Gastrocnemius medialis (tissue), 4 donors: ENCODE data around the gene SEMG2. TPM values are rescaled to one million over a fixed set of nuclear protein-coding genes. Genes with fewer than 3 reads are reported as not detected.

Experiments
- ATAC-seq, 2 donors: fragments of 150-250 bp; one replicate each; pipeline ENCODE4 v1.9.1; 2016
- DNase-seq, 2 donors: peaks; one replicate each; pipeline ENCODE4 v3.0.0-alpha.2; 2019
- H3K27ac ChIP-seq, 4 donors: fragments of 200-600 bp; sonication (generic); 1 replicate in 1 of 4; 2 replicates in 3 of 4; pipeline ENCODE4 v1.5.1; 2016 to 2018; ENCODE audit warnings: mild to moderate bottlenecking in 2 of 4, moderate library complexity in 1 of 4
- H3K27me3 ChIP-seq, 3 donors: fragments of 200-600 bp; sonication (generic) in 2 of 3; 1 replicate in 1 of 3; 2 replicates in 2 of 3; pipeline versions ENCODE4 v1.5.1 to v1.6.0; 2016 to 2019; ENCODE audit warnings: mild to moderate bottlenecking in 1 of 3, moderate library complexity in 1 of 3
- H3K36me3 ChIP-seq, 2 donors: fragments of 200-600 bp; sonication (generic) in 1 of 2; one replicate each; pipeline ENCODE4 v1.5.1; 2017 to 2018
- H3K4me1 ChIP-seq, 2 donors: fragments of 200-600 bp; sonication (generic) in 1 of 2; one replicate each; pipeline ENCODE4 v1.5.1; 2016 to 2017; ENCODE audit warnings: mild to moderate bottlenecking in 2 of 2
- H3K4me3 ChIP-seq, 4 donors: fragments of 200-600 bp; sonication (generic) in 3 of 4; 1 replicate in 1 of 4; 2 replicates in 3 of 4; pipeline ENCODE4 v1.5.1; 2016 to 2019; ENCODE audit warnings: mild to moderate bottlenecking in 2 of 4
- H3K9me3 ChIP-seq, 3 donors: fragments of 200-600 bp; sonication (generic) in 2 of 3; 1 replicate in 1 of 3; 2 replicates in 2 of 3; pipeline ENCODE4 v1.5.1; 2016 to 2019
- CTCF ChIP-seq, 5 experiments: fragments of 450-650 bp in 3 of 5; fragments of 200-600 bp in 2 of 5; sonication (generic) in 2 of 5; IDR thresholded peaks in 4 of 5; conservative IDR thresholded peaks in 1 of 5; 1 replicate in 4 of 5; 2 replicates in 1 of 5; pipeline ENCODE4 v1.5.1; 2016 to 2019; ENCODE audit warnings: antibody characterized with exemption in 5 of 5, mild to moderate bottlenecking in 3 of 5, moderate library complexity in 3 of 5
- POLR2A ChIP-seq, 2 donors: fragments of 450-650 bp; IDR thresholded peaks; one replicate each; pipeline ENCODE4 v1.6.1; 2017; ENCODE audit warnings: antibody characterized with exemption in 2 of 2, mild to moderate bottlenecking in 2 of 2, moderate library complexity in 2 of 2
- in situ Hi-C, 4 donors: fragments of 200-750 bp; cut with MboI; loops; one replicate each; pipeline versions ENCODE4 v1.15.0 to v1.8.0; 2017; ENCODE audit warnings: low sequenced_read_pairs in 4 of 4
- intact Hi-C: fragments of 100-400 bp; cut with DNase I; formaldehyde crosslinking; loops from one replicate; pipeline ENCODE4 v1.15.1; 2023; ENCODE audit warnings: low total_unique reads
- total RNA-seq, 4 donors: library from RNA; depleted of rRNA; stranded (reverse); fragments of >200 nt; gene quantifications; one replicate each; pipeline versions ENCODE4 v1.1.0 to v1.2.3, GENCODE V29; 2016

Gene SEMG2
- total RNA-seq, 4 donors from 2014 or later: not detected

- Histone ChIP-seq H3K27me3 (no peaks in the 10 kb centered on the region), H3K9me3 (no peaks in the 10 kb centered on the region), H3K4me1 (no peaks in the 10 kb centered on the region), H3K27ac (no peak overlapping the region), H3K4me3 (no peak overlapping the region), H3K36me3 (no peaks in the 10 kb centered on the region)
- DNase-seq (no peak), ATAC-seq (no peak)
- in situ Hi-C loops (no loop called here), intact Hi-C loops (no loop called here)
- no peak for TF ChIP-seq POLR2A (IDR thresholded peaks at IDR 0.05)
- no peak for TF ChIP-seq CTCF (IDR thresholded peaks at IDR 0.05 in 4 of 5, conservative IDR thresholded peaks at IDR 0.05 in 1 of 5)
Measured at GRCh38 chr20:45218636-45219035, 2.5 kb upstream of the SEMG2 start.

- DNase-seq (no peak), ATAC-seq (no peak)
- H3K4me1 ChIP-seq: no peaks in the 10 kb centered on the region
- in situ Hi-C loops: no loop called here
- intact Hi-C loops: no loop called here
- H3K9me3 ChIP-seq: no peaks in the 10 kb centered on the region
- no peaks in the 10 kb centered on the region for H3K36me3 ChIP-seq
- H3K4me3 ChIP-seq: no peak overlapping the region
- H3K27me3 ChIP-seq: peaks cover 0 to 2% (median 0%) of the 10 kb centered on the region in 3 donors
- H3K27ac ChIP-seq: no peak overlapping the region
- TF ChIP-seq CTCF (IDR thresholded peaks at IDR 0.05 in 4 of 5, conservative IDR thresholded peaks at IDR 0.05 in 1 of 5): no peak
- no peak for TF ChIP-seq POLR2A (IDR thresholded peaks at IDR 0.05)
Measured at GRCh38 chr20:45223136-45223535, 2.0 kb downstream of the SEMG2 start.

GRCh38 chr20:45226287-45226686 lies 5.1 kb downstream of the SEMG2 start:
- intact Hi-C loops: no loop called here
- no peak for DNase-seq
- Histone ChIP-seq H3K9me3 (no peaks in the 10 kb centered on the region), H3K27me3 (peaks cover 0 to 5% (median 0%) of the 10 kb centered on the region in 3 donors), H3K36me3 (no peaks in the 10 kb centered on the region), H3K27ac (no peak overlapping the region), H3K4me3 (no peak overlapping the region), H3K4me1 (no peaks in the 10 kb centered on the region)
- no peak for TF ChIP-seq POLR2A (IDR thresholded peaks at IDR 0.05)
- TF ChIP-seq CTCF (IDR thresholded peaks at IDR 0.05 in 4 of 5, conservative IDR thresholded peaks at IDR 0.05 in 1 of 5): no peak
- no peak for ATAC-seq
- in situ Hi-C loops: no loop called here

GRCh38 chr20:45229264-45230056 lies 8.3 kb downstream of the SEMG2 start:
- ATAC-seq: no peak
- TF ChIP-seq CTCF (IDR thresholded peaks at IDR 0.05 in 4 of 5, conservative IDR thresholded peaks at IDR 0.05 in 1 of 5) (no peak), POLR2A (IDR thresholded peaks at IDR 0.05) (no peak)

More at GRCh38 chr20:45229264-45230056, 8.3 kb downstream of the SEMG2 start:
- Histone ChIP-seq H3K27ac (no peak overlapping the region), H3K4me3 (no peak overlapping the region), H3K9me3 (no peaks in the 10 kb centered on the region), H3K27me3 (peaks cover 0 to 5% (median 0%) of the 10 kb centered on the region in 3 donors), H3K4me1 (no peaks in the 10 kb centered on the region), H3K36me3 (no peaks in the 10 kb centered on the region)
- DNase-seq: no peak
- in situ Hi-C loops: no loop called here
- intact Hi-C loops: no loop called here
